ENCODE data around the gene ELAVL1. TPM values are rescaled to one million over a fixed set of nuclear protein-coding genes. Genes with fewer than 3 reads are reported as not detected.

ELAVL1 gene
- total RNA-seq, 1 experiment from 2014 or later: 87.2 TPM

DNA sequence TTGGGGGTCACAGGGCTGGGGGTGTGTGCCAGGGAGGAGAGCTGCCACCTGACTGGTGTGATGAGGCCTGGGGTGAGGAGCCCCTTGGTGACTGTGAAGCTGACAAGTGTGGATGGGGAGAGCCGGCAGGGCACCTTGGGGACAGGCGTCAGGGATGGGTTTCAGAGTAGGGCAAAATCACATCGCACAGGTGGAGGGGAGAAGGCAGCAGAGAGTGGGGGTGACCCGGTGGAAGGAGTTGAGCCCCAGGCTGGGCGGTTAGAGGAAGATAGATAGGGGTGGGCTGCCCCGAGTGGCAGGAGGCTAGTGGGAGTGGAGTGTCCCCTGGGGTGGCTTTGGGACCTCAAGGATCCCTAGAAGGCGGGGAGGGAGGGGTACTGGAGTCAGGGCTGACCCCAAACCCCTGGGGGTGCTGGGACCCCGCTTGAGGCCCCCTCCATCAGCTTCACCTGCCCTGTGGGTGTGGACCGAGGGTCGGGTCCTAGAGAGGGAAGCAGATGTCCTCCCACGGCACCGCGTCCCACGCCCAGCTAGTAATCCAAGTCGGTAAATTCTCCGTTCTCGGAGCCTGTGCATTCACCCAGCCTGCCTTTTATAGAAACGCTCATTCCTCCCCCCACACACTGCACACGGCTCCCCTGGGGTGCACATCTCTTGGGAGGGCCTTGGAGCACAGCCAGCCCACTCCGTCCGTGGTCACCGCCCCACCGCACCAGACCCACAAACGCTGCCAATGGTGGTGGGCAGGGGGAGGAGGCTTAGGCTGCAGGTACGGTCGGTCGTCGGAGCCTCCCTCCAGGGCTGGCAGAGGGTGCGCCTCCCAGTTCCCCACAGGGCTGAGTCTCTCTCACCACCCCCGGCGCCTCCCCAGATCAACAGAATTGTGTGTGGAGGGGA lies 81.9 kb downstream of the ELAVL1 start:
- peaks cover 36% of the 10 kb centered on the region for H3K4me1 ChIP-seq (ENCODE audit: insufficient read depth, low read length)
- H3K9ac ChIP-seq (ENCODE audit: low read length): no peak overlapping the region
- H2AFZ ChIP-seq (ENCODE audit: low read length): no peak overlapping the region
- H3K4me3 ChIP-seq (ENCODE audit: low read length): no peak overlapping the region
- DNase-seq: no peak
- H4K20me1 ChIP-seq (ENCODE audit: low read length): 0 out of 2 replicates have a peak, but pooled peaks cover 9% of the 10 kb centered on the region
- peaks cover 6% of the 10 kb centered on the region; the same call in 1 of the 2 replicates for H3K79me2 ChIP-seq (ENCODE audit: low read length)
- no peaks in the 10 kb centered on the region for H3K9me2 ChIP-seq (replicated peaks; ENCODE audit: low read length)
- TF ChIP-seq, protein P1, sequence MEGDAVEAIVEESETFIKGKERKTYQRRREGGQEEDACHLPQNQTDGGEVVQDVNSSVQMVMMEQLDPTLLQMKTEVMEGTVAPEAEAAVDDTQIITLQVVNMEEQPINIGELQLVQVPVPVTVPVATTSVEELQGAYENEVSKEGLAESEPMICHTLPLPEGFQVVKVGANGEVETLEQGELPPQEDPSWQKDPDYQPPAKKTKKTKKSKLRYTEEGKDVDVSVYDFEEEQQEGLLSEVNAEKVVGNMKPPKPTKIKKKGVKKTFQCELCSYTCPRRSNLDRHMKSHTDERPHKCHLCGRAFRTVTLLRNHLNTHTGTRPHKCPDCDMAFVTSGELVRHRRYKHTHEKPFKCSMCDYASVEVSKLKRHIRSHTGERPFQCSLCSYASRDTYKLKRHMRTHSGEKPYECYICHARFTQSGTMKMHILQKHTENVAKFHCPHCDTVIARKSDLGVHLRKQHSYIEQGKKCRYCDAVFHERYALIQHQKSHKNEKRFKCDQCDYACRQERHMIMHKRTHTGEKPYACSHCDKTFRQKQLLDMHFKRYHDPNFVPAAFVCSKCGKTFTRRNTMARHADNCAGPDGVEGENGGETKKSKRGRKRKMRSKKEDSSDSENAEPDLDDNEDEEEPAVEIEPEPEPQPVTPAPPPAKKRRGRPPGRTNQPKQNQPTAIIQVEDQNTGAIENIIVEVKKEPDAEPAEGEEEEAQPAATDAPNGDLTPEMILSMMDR (conservative IDR thresholded peaks at IDR 0.05; ENCODE audit: low read depth, low read length): no peak
- TF ChIP-seq EZH2 (IDR thresholded peaks at IDR 0.05; ENCODE audit: low read length, unreplicated experiment) (no peak), EZH2phosphoT487 (IDR thresholded peaks at IDR 0.05; ENCODE audit: borderline replicate concordance, low read length) (no peak)
- BruUV-seq (replicated peaks): no TSS peak
- no peak overlapping the region for H3K27ac ChIP-seq (ENCODE audit: low read length)
- H3K9me3 ChIP-seq (ENCODE audit: low read length): no peaks in the 10 kb centered on the region
- H3K4me2 ChIP-seq (ENCODE audit: low read length): no peak overlapping the region
- no peaks in the 10 kb centered on the region; the same call in 1 of the 2 replicates for H3K36me3 ChIP-seq (ENCODE audit: low read depth, low read length)
- H3F3A ChIP-seq (ENCODE audit: low read length, unreplicated experiment): no peaks in the 10 kb centered on the region
- CTCF ChIA-PET: interaction anchor here (0.6 kb wide), 2 partner anchors 145 to 196 kb away, joined by 3 to 8 read pairs; no protein-coding TSS in a partner anchor
- POLR2A ChIA-PET (ENCODE audit: unreplicated experiment): interaction anchor here (0.6 kb wide), 1 partner anchor 481 kb away, joined by 34 read pairs; no protein-coding TSS in a partner anchor
- ATAC-seq: no peak
- H3K27me3 ChIP-seq (ENCODE audit: low read length): no peaks in the 10 kb centered on the region
- intact Hi-C loops (cut with micrococcal nuclease): no loop called here

DNA sequence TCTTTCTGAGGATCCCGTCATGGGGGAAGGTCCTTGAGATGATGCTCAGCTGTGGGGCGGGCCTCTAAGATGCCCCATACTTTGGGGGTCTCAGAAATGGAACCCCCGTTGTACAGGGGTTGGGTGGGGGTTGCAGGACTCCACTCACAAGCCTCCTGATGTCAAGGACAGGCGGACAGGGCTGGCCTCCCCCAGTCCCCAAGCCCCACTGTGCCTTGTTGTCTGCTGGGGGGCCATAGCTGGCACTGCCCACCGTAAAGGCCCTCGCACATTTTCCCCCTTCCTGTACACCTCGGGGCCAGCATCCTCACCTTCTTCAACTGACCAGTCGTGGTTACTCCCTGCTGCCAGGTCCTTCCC lies 82.6 kb downstream of the ELAVL1 start:
- H3K79me2 ChIP-seq (ENCODE audit: low read length): peaks cover 9% of the 10 kb centered on the region; the same call in 1 of the 2 replicates
- H3K4me1 ChIP-seq (ENCODE audit: insufficient read depth, low read length): peaks cover 32% of the 10 kb centered on the region
- DNase-seq: no peak
- 0 out of 2 replicates have a peak, but pooled peaks cover 6% of the 10 kb centered on the region for H4K20me1 ChIP-seq (ENCODE audit: low read length)
- intact Hi-C loops (cut with micrococcal nuclease): no loop called here
- no peaks in the 10 kb centered on the region for H3K9me2 ChIP-seq (replicated peaks; ENCODE audit: low read length)
- no peak overlapping the region for H3K9ac ChIP-seq (ENCODE audit: low read length)
- BruUV-seq (replicated peaks): no TSS peak
- H2AFZ ChIP-seq (ENCODE audit: low read length): no peak overlapping the region
- H3K27me3 ChIP-seq (ENCODE audit: low read length): no peaks in the 10 kb centered on the region
- no peak for ATAC-seq
- no peaks in the 10 kb centered on the region for H3F3A ChIP-seq (ENCODE audit: low read length, unreplicated experiment)
- no peak overlapping the region for H3K4me2 ChIP-seq (ENCODE audit: low read length)
- H3K4me3 ChIP-seq (ENCODE audit: low read length): no peak overlapping the region
- no peak overlapping the region for H3K27ac ChIP-seq (ENCODE audit: low read length)
- no peaks in the 10 kb centered on the region for H3K9me3 ChIP-seq (ENCODE audit: low read length)
- ChIA-PET CTCF (no interaction called here), POLR2A (ENCODE audit: unreplicated experiment) (no interaction called here)
- H3K36me3 ChIP-seq (ENCODE audit: low read depth, low read length): no peaks in the 10 kb centered on the region; the same call in 1 of the 2 replicates
- TF ChIP-seq EZH2phosphoT487 (IDR thresholded peaks at IDR 0.05; ENCODE audit: borderline replicate concordance, low read length): no peak
- TF ChIP-seq EZH2 (IDR thresholded peaks at IDR 0.05; ENCODE audit: low read length, unreplicated experiment): no peak
- TF ChIP-seq, protein P1 (conservative IDR thresholded peaks at IDR 0.05; ENCODE audit: low read depth, low read length): no peak
